ENCODE data around the gene XYLT1. TPM values are rescaled to one million over a fixed set of nuclear protein-coding genes. Genes with fewer than 3 reads are reported as not detected.

The XYLT1 gene
- total RNA-seq, 2 donors from 2014 or later = 14.4 to 31.3 TPM

GRCh38 chr16:17170435-17170834 lies 300.3 kb downstream of the XYLT1 start:
- H3K27me3 ChIP-seq = no peaks in the 10 kb centered on the region
- no peak for DNase-seq (ENCODE audit: low spot score)
- H3K27ac ChIP-seq = no peak overlapping the region
- H3K4me3 ChIP-seq = no peak overlapping the region
- TF ChIP-seq, protein P1, sequence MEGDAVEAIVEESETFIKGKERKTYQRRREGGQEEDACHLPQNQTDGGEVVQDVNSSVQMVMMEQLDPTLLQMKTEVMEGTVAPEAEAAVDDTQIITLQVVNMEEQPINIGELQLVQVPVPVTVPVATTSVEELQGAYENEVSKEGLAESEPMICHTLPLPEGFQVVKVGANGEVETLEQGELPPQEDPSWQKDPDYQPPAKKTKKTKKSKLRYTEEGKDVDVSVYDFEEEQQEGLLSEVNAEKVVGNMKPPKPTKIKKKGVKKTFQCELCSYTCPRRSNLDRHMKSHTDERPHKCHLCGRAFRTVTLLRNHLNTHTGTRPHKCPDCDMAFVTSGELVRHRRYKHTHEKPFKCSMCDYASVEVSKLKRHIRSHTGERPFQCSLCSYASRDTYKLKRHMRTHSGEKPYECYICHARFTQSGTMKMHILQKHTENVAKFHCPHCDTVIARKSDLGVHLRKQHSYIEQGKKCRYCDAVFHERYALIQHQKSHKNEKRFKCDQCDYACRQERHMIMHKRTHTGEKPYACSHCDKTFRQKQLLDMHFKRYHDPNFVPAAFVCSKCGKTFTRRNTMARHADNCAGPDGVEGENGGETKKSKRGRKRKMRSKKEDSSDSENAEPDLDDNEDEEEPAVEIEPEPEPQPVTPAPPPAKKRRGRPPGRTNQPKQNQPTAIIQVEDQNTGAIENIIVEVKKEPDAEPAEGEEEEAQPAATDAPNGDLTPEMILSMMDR (IDR thresholded peaks at IDR 0.05) = no peak
- peaks cover 0 to 6% of the 10 kb centered on the region in 2 donors for H3K4me1 ChIP-seq
- H3K36me3 ChIP-seq = peaks cover 2% of the 10 kb centered on the region
- no peaks in the 10 kb centered on the region for H3K9me3 ChIP-seq

DNA sequence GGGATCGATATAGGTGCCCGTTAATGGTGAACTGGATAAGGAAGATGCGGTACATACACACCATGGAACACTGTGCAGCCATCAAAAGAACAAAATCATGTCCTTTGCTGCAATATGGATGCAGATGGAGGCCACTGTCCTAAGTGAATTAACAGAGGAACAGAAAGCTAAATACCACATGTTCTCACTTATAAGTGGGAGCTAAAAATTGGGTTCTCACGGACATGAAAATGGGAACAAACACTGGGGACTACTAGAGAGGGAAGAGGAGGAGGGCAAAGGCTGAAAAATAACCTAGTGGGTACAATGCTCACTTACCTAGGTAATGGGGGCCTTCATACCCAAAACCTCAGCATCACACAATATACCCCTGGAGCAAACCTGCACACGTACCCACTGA lies 302.6 kb downstream of the XYLT1 start:
- no peak for DNase-seq (ENCODE audit: low spot score)
- Histone ChIP-seq H3K4me3 (no peak overlapping the region), H3K9me3 (no peaks in the 10 kb centered on the region), H3K27me3 (no peaks in the 10 kb centered on the region), H3K4me1 (peaks cover 0 to 6% of the 10 kb centered on the region in 2 donors), H3K36me3 (no peaks in the 10 kb centered on the region), H3K27ac (no peak overlapping the region)
- TF ChIP-seq, protein P1 (IDR thresholded peaks at IDR 0.05) = no peak

GRCh38 chr16:17166095-17166494 lies 304.7 kb downstream of the XYLT1 start:
- Histone ChIP-seq H3K27ac (no peak overlapping the region), H3K27me3 (no peaks in the 10 kb centered on the region), H3K36me3 (no peaks in the 10 kb centered on the region), H3K4me3 (no peak overlapping the region), H3K4me1 (peaks cover 0 to 6% of the 10 kb centered on the region in 2 donors), H3K9me3 (no peaks in the 10 kb centered on the region)
- TF ChIP-seq, protein P1 (IDR thresholded peaks at IDR 0.05) = no peak
- DNase-seq (ENCODE audit: low spot score) = no peak

GRCh38 chr16:17162560-17162959 lies 308.2 kb downstream of the XYLT1 start:
- H3K9me3 ChIP-seq = no peaks in the 10 kb centered on the region
- H3K27me3 ChIP-seq = no peaks in the 10 kb centered on the region
- H3K36me3 ChIP-seq = no peaks in the 10 kb centered on the region
- no peak overlapping the region for H3K4me3 ChIP-seq
- H3K4me1 ChIP-seq = no peaks in the 10 kb centered on the region
- TF ChIP-seq, protein P1 (IDR thresholded peaks at IDR 0.05) = no peak
- H3K27ac ChIP-seq = no peak overlapping the region
- DNase-seq (ENCODE audit: low spot score) = no peak

DNA sequence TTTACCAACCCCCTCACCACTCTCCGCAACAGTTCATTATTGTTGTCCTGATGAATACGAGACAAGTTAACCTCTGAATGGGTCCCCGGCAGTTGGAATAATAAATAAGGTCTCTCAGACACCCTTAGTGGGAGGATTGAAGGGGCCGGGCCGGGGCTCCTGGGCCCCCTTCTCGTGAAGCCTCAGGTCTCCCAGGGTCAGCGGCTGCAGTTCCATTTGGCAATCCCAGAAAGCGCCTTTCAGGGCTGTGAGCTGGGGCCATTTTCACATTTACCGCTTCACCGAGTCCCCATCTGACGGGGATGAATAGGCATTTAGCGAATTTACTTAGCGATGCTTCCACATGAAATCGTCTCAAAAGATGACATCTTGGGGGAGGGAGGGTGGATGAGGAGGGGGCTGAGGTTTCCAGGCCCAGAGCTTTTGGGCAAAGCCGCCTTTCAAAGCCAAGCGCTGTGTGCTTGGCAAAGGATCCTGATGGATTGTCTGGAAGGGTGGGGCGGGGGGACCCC lies 309.8 kb downstream of the XYLT1 start:
- no peak for DNase-seq (ENCODE audit: low spot score)
- Histone ChIP-seq H3K4me1 (no peaks in the 10 kb centered on the region), H3K36me3 (no peaks in the 10 kb centered on the region), H3K27ac (no peak overlapping the region), H3K9me3 (no peaks in the 10 kb centered on the region), H3K27me3 (no peaks in the 10 kb centered on the region), H3K4me3 (no peak overlapping the region)
- TF ChIP-seq, protein P1 (IDR thresholded peaks at IDR 0.05) = no peak

- H3K36me3 ChIP-seq = no peaks in the 10 kb centered on the region
Measured at GRCh38 chr16:17160285-17160853, 310.4 kb downstream of the XYLT1 start.

More at GRCh38 chr16:17160285-17160853, 310.4 kb downstream of the XYLT1 start:
- no peak for DNase-seq (ENCODE audit: low spot score)
- no peak overlapping the region for H3K27ac ChIP-seq
- no peaks in the 10 kb centered on the region for H3K9me3 ChIP-seq
- TF ChIP-seq, protein P1 (IDR thresholded peaks at IDR 0.05) = no peak
- H3K27me3 ChIP-seq = no peaks in the 10 kb centered on the region
- no peak overlapping the region for H3K4me3 ChIP-seq
- no peaks in the 10 kb centered on the region for H3K4me1 ChIP-seq
